ENCODE data around the gene KRTAP12-1. TPM values are rescaled to one million over a fixed set of nuclear protein-coding genes. Genes with fewer than 3 reads are reported as not detected.

KRTAP12-1 gene
- total and polyA plus RNA-seq, 8 donors, result 2.0 TPM; not detected in 7

GRCh38 chr21:44684077-44684476 lies 2.1 kb upstream of the KRTAP12-1 start:
- Histone ChIP-seq H3K27ac (no peak overlapping the region), H3K9me3 (no peaks in the 10 kb centered on the region), H3K27me3 (peaks cover 0 to 41% (median 32%) of the 10 kb centered on the region in 3 donors), H3K4me1 (no peaks in the 10 kb centered on the region), H3K36me3 (no peaks in the 10 kb centered on the region), H3K4me3 (no peak overlapping the region)
- intact Hi-C loops (cut with DNase I; ENCODE audit: low total_unique reads), result no loop called here
- 70 to 81% (median 75%) methylated on average over 7 of the region's 7 CpGs for WGBS, 5 donors
- no peak for DNase-seq
- TF ChIP-seq POLR2A (IDR thresholded peaks at IDR 0.05) (no peak), EP300 (IDR thresholded peaks at IDR 0.05) (no peak), CTCF (IDR thresholded peaks at IDR 0.05) (no peak), POLR2AphosphoS5 (IDR thresholded peaks at IDR 0.05) (no peak)

- H3K9me3 ChIP-seq, result no peaks in the 10 kb centered on the region
- H3K36me3 ChIP-seq, result no peaks in the 10 kb centered on the region
- H3K4me3 ChIP-seq, result no peak overlapping the region
- no peak for DNase-seq
- H3K27ac ChIP-seq, result no peak overlapping the region
- TF ChIP-seq POLR2A (IDR thresholded peaks at IDR 0.05), result no peak
- TF ChIP-seq CTCF (IDR thresholded peaks at IDR 0.05), result no peak
- no peak for TF ChIP-seq POLR2AphosphoS5 (IDR thresholded peaks at IDR 0.05)
- TF ChIP-seq EP300 (IDR thresholded peaks at IDR 0.05), result no peak
- H3K4me1 ChIP-seq, result no peaks in the 10 kb centered on the region
- intact Hi-C loops (cut with DNase I; ENCODE audit: low total_unique reads), result no loop called here
- H3K27me3 ChIP-seq, result peaks cover 0 to 27% (median 22%) of the 10 kb centered on the region in 3 donors
- WGBS, 5 donors, result 75 to 79% (median 78%) methylated on average over 14 to 15 of the region's 15 CpGs
Measured at GRCh38 chr21:44682580-44683151, 703 bp upstream of the KRTAP12-1 start.

- H3K27ac ChIP-seq, result no peak overlapping the region
- H3K9me3 ChIP-seq, result no peaks in the 10 kb centered on the region
- H3K4me3 ChIP-seq, result no peak overlapping the region
- no peaks in the 10 kb centered on the region for H3K4me1 ChIP-seq
- intact Hi-C loops (cut with DNase I; ENCODE audit: low total_unique reads), result no loop called here
- 69 to 86% (median 77%) methylated on average over 8 to 11 of the region's 11 CpGs for WGBS, 5 donors
- no peak for TF ChIP-seq POLR2A (IDR thresholded peaks at IDR 0.05)
- no peak for TF ChIP-seq CTCF (IDR thresholded peaks at IDR 0.05)
- TF ChIP-seq POLR2AphosphoS5 (IDR thresholded peaks at IDR 0.05), result no peak
- TF ChIP-seq EP300 (IDR thresholded peaks at IDR 0.05), result no peak
- no peaks in the 10 kb centered on the region for H3K36me3 ChIP-seq
- H3K27me3 ChIP-seq, result peaks cover 0 to 12% (median 7%) of the 10 kb centered on the region in 3 donors
- no peak for DNase-seq
Measured at GRCh38 chr21:44681152-44681551, 811 bp downstream of the KRTAP12-1 start.

GRCh38 chr21:44677881-44678280 lies 4.1 kb downstream of the KRTAP12-1 start:
- Histone ChIP-seq H3K4me3 (no peak overlapping the region), H3K27me3 (peaks cover 0 to 5% (median 2%) of the 10 kb centered on the region in 3 donors), H3K36me3 (no peaks in the 10 kb centered on the region), H3K4me1 (no peaks in the 10 kb centered on the region), H3K9me3 (peaks cover 0 to 10% (median 5%) of the 10 kb centered on the region in 4 donors), H3K27ac (no peak overlapping the region)
- no peak for DNase-seq
- intact Hi-C loops (cut with DNase I; ENCODE audit: low total_unique reads), result no loop called here
- WGBS, 5 donors, result 89 to 95% (median 92%) methylated on average over 13 of the region's 13 CpGs
- TF ChIP-seq POLR2A (IDR thresholded peaks at IDR 0.05), result no peak
- no peak for TF ChIP-seq POLR2AphosphoS5 (IDR thresholded peaks at IDR 0.05)
- TF ChIP-seq CTCF (IDR thresholded peaks at IDR 0.05), result no peak
- TF ChIP-seq EP300 (IDR thresholded peaks at IDR 0.05), result no peak

Data from stomach (tissue), 9 donors.